Endothelial cell of umbilical vein (primary cell): Measurements from ENCODE around the gene RINL. TPM values are rescaled to one million over a fixed set of nuclear protein-coding genes. Genes with fewer than 3 reads are reported as not detected.

Experiments
- BruUV-seq: library from RNA; stranded (reverse); fragments of 400-500 nt; replicated peaks from 2 replicates; lab custom pipeline; 2021; lab: Mats Ljungman, UMichigan
- CTCF ChIA-PET: fragments of 300-600, 350-600 bp; sonication (Branson Sonifier 250); formaldehyde crosslinking; loops from one replicate; lab custom pipeline; 2021; ENCODE audit warnings: antibody characterized with exemption, inconsistent platforms; lab: Charles Lee
- POLR2A ChIA-PET: fragments of 300-600, 350-600 bp; sonication (Branson Sonifier 250); formaldehyde crosslinking; loops from one replicate; lab custom pipeline; 2021; ENCODE audit warnings: antibody characterized with exemption, inconsistent platforms; lab: Charles Lee
- DNase-seq: peaks from one replicate; pipeline ENCODE4 v3.0.0-alpha.2; 2011; ENCODE audit warnings: low read depth, low spot score
- FAIRE-seq: peaks from 2 replicates; lab custom pipeline; 2011; peaks lifted over from hg19 to GRCh38; lab: Jason Lieb, UNC
- H2AFZ ChIP-seq: 2 replicates; pipeline ENCODE4 v1.6.0; 2012; ENCODE audit warnings: low read depth, low read length, control low read depth, inconsistent platforms
- H3K27ac ChIP-seq: 2 replicates; pipeline ENCODE4 v1.5.1; 2011; ENCODE audit warnings: low read depth, mild to moderate bottlenecking, control low read depth, low read length, moderate library complexity; ENCODE audit not compliant: insufficient read depth
- H3K27me3 ChIP-seq, 2 experiments: 2 replicates each; pipeline versions ENCODE4 v1.6.0 to v1.6.1; 2011; ENCODE audit warnings: low read length in 2 of 2, mixed read lengths in 1 of 2; ENCODE audit not compliant: control insufficient read depth in 2 of 2, insufficient read depth in 2 of 2
- H3K36me3 ChIP-seq, 2 experiments: 2 replicates in 1 of 2; 3 replicates in 1 of 2; pipeline ENCODE4 v1.5.1; 2011; ENCODE audit warnings: low read length in 2 of 2, mild to moderate bottlenecking in 1 of 2, moderate library complexity in 1 of 2; ENCODE audit not compliant: control insufficient read depth in 2 of 2, insufficient read depth in 2 of 2; ENCODE audit errors: extremely low read depth in 1 of 2
- H3K4me1 ChIP-seq: 3 replicates; pipeline ENCODE4 v1.5.1; 2011; ENCODE audit warnings: mild to moderate bottlenecking, low read length; ENCODE audit not compliant: control insufficient read depth, insufficient read depth; ENCODE audit errors: extremely low read depth
- H3K4me2 ChIP-seq: 2 replicates; pipeline ENCODE4 v1.6.1; 2011; ENCODE audit warnings: low read length, control low read depth, mixed read lengths; ENCODE audit not compliant: insufficient read depth
- H3K4me3 ChIP-seq, 3 experiments: fragments of 200-600 bp in 1 of 3; sonication (generic), shearing (Covaris generic) in 1 of 3; replicated peaks in 1 of 3; 2 replicates each; pipeline ENCODE4 v1.5.1; 2011 to 2016; ENCODE audit warnings: control low read depth in 3 of 3, low read length in 3 of 3, mild to moderate bottlenecking in 2 of 3, inconsistent platforms in 1 of 3, low read depth in 1 of 3, moderate library complexity in 1 of 3; ENCODE audit not compliant: insufficient read depth in 1 of 3
- H3K79me2 ChIP-seq: 2 replicates; pipeline ENCODE4 v1.6.0; 2012; ENCODE audit warnings: low read length, inconsistent platforms; ENCODE audit not compliant: control insufficient read depth, insufficient read depth
- H3K9ac ChIP-seq: replicated peaks from 2 replicates; pipeline ENCODE3; 2011; ENCODE audit warnings: low read length, control low read depth; ENCODE audit not compliant: insufficient read depth; ENCODE audit errors: extremely low read depth
- H3K9me1 ChIP-seq: replicated peaks from 3 replicates; pipeline ENCODE4 v1.6.0; 2011; ENCODE audit warnings: mild to moderate bottlenecking, low read length; ENCODE audit not compliant: control insufficient read depth, insufficient read depth; ENCODE audit errors: extremely low read depth
- H3K9me3 ChIP-seq: replicated peaks from 2 replicates; pipeline ENCODE4 v1.5.1; 2012; ENCODE audit warnings: low read length, inconsistent platforms; ENCODE audit not compliant: control insufficient read depth, insufficient read depth
- H4K20me1 ChIP-seq: replicated peaks from 2 replicates; pipeline ENCODE3; 2011; ENCODE audit warnings: mild to moderate bottlenecking, low read length; ENCODE audit not compliant: control insufficient read depth, insufficient read depth; ENCODE audit errors: extremely low read depth
- CTCF ChIP-seq, 2 donors: IDR thresholded peaks; 1 replicate in 1 of 2; 2 replicates in 1 of 2; pipeline ENCODE4 v1.5.1; 2011; ENCODE audit warnings: low read length in 2 of 2, mild to moderate bottlenecking in 2 of 2, moderate library complexity in 2 of 2, control low read depth in 1 of 2, inconsistent platforms in 1 of 2, low read depth in 1 of 2; ENCODE audit not compliant: insufficient read depth in 1 of 2; ENCODE audit errors: extremely low read depth in 1 of 2
- EZH2 ChIP-seq: IDR thresholded peaks from 2 replicates; pipeline ENCODE4 v1.6.1; 2012; ENCODE audit warnings: borderline replicate concordance, low read depth, mild to moderate bottlenecking, moderate library complexity, low read length, inconsistent platforms; ENCODE audit not compliant: severe bottlenecking
- FOS ChIP-seq: IDR thresholded peaks from 2 replicates; pipeline ENCODE4 v1.6.1; 2011; ENCODE audit warnings: mild to moderate bottlenecking, low read length, moderate library complexity, borderline replicate concordance; ENCODE audit not compliant: insufficient read depth
- GATA2 ChIP-seq: IDR thresholded peaks from 2 replicates; pipeline ENCODE4 v1.7.0; 2011; ENCODE audit warnings: low read depth, mild to moderate bottlenecking, moderate library complexity, mixed read lengths, low read length; ENCODE audit not compliant: insufficient read length, insufficient read depth
- JUN ChIP-seq: IDR thresholded peaks from 2 replicates; pipeline ENCODE4 v1.6.1; 2011; ENCODE audit warnings: borderline replicate concordance, low read depth; ENCODE audit not compliant: insufficient read length, insufficient read depth
- MAX ChIP-seq: IDR thresholded peaks from 2 replicates; pipeline ENCODE4 v1.6.1; 2011; ENCODE audit not compliant: insufficient read depth, insufficient read length
- MYC ChIP-seq: IDR thresholded peaks from one replicate; pipeline ENCODE4 v1.6.1; 2011; ENCODE audit warnings: mild to moderate bottlenecking, low read depth, low read length
- POLR2A ChIP-seq: IDR thresholded peaks from 2 replicates; pipeline ENCODE4 v1.6.1; 2012; ENCODE audit warnings: low read depth, mild to moderate bottlenecking, control low read depth, low read length
- POLR2AphosphoS5 ChIP-seq: IDR thresholded peaks from 2 replicates; pipeline ENCODE4 v1.6.1; 2012; ENCODE audit warnings: low read depth, mild to moderate bottlenecking, control low read depth, low read length, moderate library complexity; ENCODE audit not compliant: insufficient read depth
- dilution Hi-C: fragments of 300-500 bp; cut with MboI; formaldehyde crosslinking; loops from one replicate; pipeline ENCODE4 v1.15.0; 2019; ENCODE audit warnings: low sequenced_read_pairs; ENCODE audit not compliant: extremely low pct_ligation_motif_present
- intact Hi-C: fragments of 100-400 bp; cut with micrococcal nuclease; formaldehyde crosslinking; loops from one replicate; pipeline ENCODE4 v1.10.0; 2022
- polyA plus RNA-seq, 4 experiments: library from polyadenylated mRNA; depleted of rRNA in 3 of 4; stranded (reverse) in 3 of 4; unstranded in 1 of 4; fragments of >200 nt; gene quantifications; 2 replicates each; pipeline versions ENCODE4 v1.2.1 to v1.2.3, GENCODE V29; 2011 to 2012; ENCODE audit warnings: missing spikeins in 1 of 4
- total RNA-seq: library from RNA; stranded (reverse); gene quantifications from 2 replicates; pipeline ENCODE4 v1.2.3, GENCODE V29; 2021

The RINL gene
- total and polyA plus RNA-seq, 2 donors (not counting 3 experiments of a cell fraction or from before 2014, with no cell fraction given) = 5.3 to 10.1 TPM

GRCh38 chr19:38919837-38920601 lies 41.9 kb upstream of the RINL start:
- Histone ChIP-seq H4K20me1 (no peaks in the 10 kb centered on the region), H3K27me3 (no peaks in the 10 kb centered on the region), H3K9ac (no peak overlapping the region), H3K4me1 (no peaks in the 10 kb centered on the region), H3K36me3 (peaks cover 4% of the 10 kb centered on the region in 2 experiments), H3K27ac (no peak overlapping the region), H3K4me3 (no peak overlapping the region), H3K4me2 (no peak overlapping the region), H2AFZ (no peak overlapping the region), H3K9me3 (no peaks in the 10 kb centered on the region), H3K9me1 (no peaks in the 10 kb centered on the region), H3K79me2 (no peaks in the 10 kb centered on the region)
- dilution Hi-C loops = no loop called here
- DNase-seq = no peak
- FAIRE-seq = no peak
- POLR2A ChIA-PET = no interaction called here
- TF ChIP-seq EZH2 (no peak), GATA2 (no peak), MAX (no peak), JUN (no peak), POLR2AphosphoS5 (no peak), MYC (no peak)
- BruUV-seq = no TSS peak
- CTCF ChIA-PET = interaction anchor here (1.1 kb wide), 1 partner anchor 32 kb away, joined by 3 read pairs; no protein-coding TSS in a partner anchor
- intact Hi-C loops = no loop called here

GRCh38 chr19:38918526-38918925 lies 40.5 kb upstream of the RINL start:
- CTCF ChIA-PET = no interaction called here
- no peak for DNase-seq
- Histone ChIP-seq H3K9me3 (no peaks in the 10 kb centered on the region), H2AFZ (no peak overlapping the region), H3K4me3 (no peak overlapping the region), H3K27ac (no peak overlapping the region), H3K27me3 (no peaks in the 10 kb centered on the region), H4K20me1 (no peaks in the 10 kb centered on the region), H3K9me1 (no peaks in the 10 kb centered on the region), H3K36me3 (no peaks in the 10 kb centered on the region), H3K79me2 (no peaks in the 10 kb centered on the region), H3K4me2 (no peak overlapping the region), H3K4me1 (no peaks in the 10 kb centered on the region), H3K9ac (no peak overlapping the region)
- TF ChIP-seq GATA2 (no peak), CTCF (IDR thresholded peaks at IDR 0.05; ENCODE audit: extremely low read depth in 1 of 2, insufficient read depth in 1 of 2, low read depth in 1 of 2, low read length in 2 of 2) (no peak), EZH2 (no peak), POLR2A (no peak), FOS (no peak), JUN (no peak), MYC (no peak), MAX (no peak), POLR2AphosphoS5 (no peak)
- FAIRE-seq = no peak
- intact Hi-C loops (no loop called here), dilution Hi-C loops (no loop called here)
- no TSS peak for BruUV-seq
- POLR2A ChIA-PET = no interaction called here
